K562 (cell line): ENCODE results near the gene MYO16. TPM values are rescaled to one million over a fixed set of nuclear protein-coding genes. Genes with fewer than 3 reads are reported as not detected.
A peak's percentile ranks its signal among the peaks of the same experiment; 100 is the strongest.

Source experiments
- ATF3 ChIP-seq, 2 experiments: fragments of 450-650 bp in 1 of 2; sonication (generic) in 1 of 2; formaldehyde crosslinking in 1 of 2; IDR thresholded peaks in 1 of 2; conservative IDR thresholded peaks in 1 of 2; 2 replicates each; pipeline versions ENCODE4 v1.6.1 to v1.8.1; 2016 to 2023; ENCODE audit warnings: mild to moderate bottlenecking in 2 of 2, moderate library complexity in 2 of 2, inconsistent platforms in 1 of 2, missing genetic modification reagents in 1 of 2
- CBFB ChIP-seq: sonication (generic); formaldehyde crosslinking; IDR thresholded peaks from 2 replicates; pipeline ENCODE4 v1.4.0; 2020; ENCODE audit warnings: mild to moderate bottlenecking, missing genetic modification reagents
- CHD4 ChIP-seq: fragments of 200-600 bp; sonication (generic); IDR thresholded peaks from 3 replicates; pipeline ENCODE4 v1.6.1; 2012; ENCODE audit warnings: low read depth, mild to moderate bottlenecking, mixed read lengths, low read length, inconsistent platforms; ENCODE audit not compliant: insufficient read depth, insufficient replicate concordance, poor library complexity, severe bottlenecking
- CTCF ChIP-seq, 3 experiments: IDR thresholded peaks in 2 of 3; conservative IDR thresholded peaks in 1 of 3; 2 replicates each; pipeline ENCODE4 v1.5.1; 2011 to 2012; ENCODE audit warnings: low read length in 3 of 3, mild to moderate bottlenecking in 3 of 3, control low read depth in 2 of 3, improper control_type of control experiment in 1 of 3, inconsistent platforms in 1 of 3, low read depth in 1 of 3, mixed read lengths in 1 of 3, moderate library complexity in 1 of 3; ENCODE audit not compliant: insufficient read depth in 2 of 3
- GATA2 ChIP-seq: sonication (generic); formaldehyde crosslinking; IDR thresholded peaks from 2 replicates; pipeline ENCODE4 v1.4.0; 2020; ENCODE audit warnings: mild to moderate bottlenecking, missing genetic modification reagents
- HDAC8 ChIP-seq: fragments of 450-650 bp; IDR thresholded peaks from 2 replicates; pipeline ENCODE4 v1.6.1; 2016; ENCODE audit warnings: mild to moderate bottlenecking, missing genetic modification characterization, moderate library complexity, missing compliant biosample characterization
- HMG20A ChIP-seq: fragments of 450-650 bp; formaldehyde crosslinking; conservative IDR thresholded peaks from 2 replicates; pipeline ENCODE4 v1.4.0; 2020; ENCODE audit warnings: mild to moderate bottlenecking, mixed read lengths
- ILF3 ChIP-seq: fragments of 450-650 bp; IDR thresholded peaks from 2 replicates; pipeline ENCODE4 v1.6.1; 2018; ENCODE audit warnings: antibody characterized with exemption, mild to moderate bottlenecking, moderate library complexity, borderline replicate concordance
- KLF13 ChIP-seq: fragments of 450-650 bp; IDR thresholded peaks from 2 replicates; pipeline ENCODE4 v1.6.1; 2016; ENCODE audit warnings: missing genetic modification characterization, low read depth, mild to moderate bottlenecking, missing compliant biosample characterization, moderate library complexity, borderline replicate concordance
- L3MBTL2 ChIP-seq: fragments of 450-650 bp; IDR thresholded peaks from 2 replicates; pipeline ENCODE4 v1.6.1; 2016; ENCODE audit warnings: mild to moderate bottlenecking, moderate library complexity
- MCM3 ChIP-seq: fragments of 450-650 bp; IDR thresholded peaks from 2 replicates; pipeline ENCODE4 v1.6.1; 2016
- MEF2A ChIP-seq: IDR thresholded peaks from 2 replicates; pipeline ENCODE4 v1.6.1; 2011; ENCODE audit warnings: low read depth, mild to moderate bottlenecking, low read length, moderate library complexity; ENCODE audit not compliant: control insufficient read depth
- MTA1 ChIP-seq: fragments of 450-650 bp; IDR thresholded peaks from 2 replicates; pipeline ENCODE4 v1.6.1; 2017; ENCODE audit warnings: borderline replicate concordance
- NFATC3 ChIP-seq: fragments of 450-650 bp; IDR thresholded peaks from 2 replicates; pipeline ENCODE4 v1.6.1; 2017; ENCODE audit warnings: mild to moderate bottlenecking
- NFXL1 ChIP-seq: fragments of 450-650 bp; formaldehyde crosslinking; IDR thresholded peaks from 2 replicates; pipeline ENCODE4 v1.4.0; 2021; ENCODE audit warnings: mild to moderate bottlenecking
- PRMT5 ChIP-seq: sonication (generic); formaldehyde crosslinking; IDR thresholded peaks from 2 replicates; pipeline ENCODE4 v1.5.0; 2020; ENCODE audit warnings: missing genetic modification reagents
- RBM17 ChIP-seq: fragments of 200-400 bp; formaldehyde crosslinking; IDR thresholded peaks from 2 replicates; pipeline ENCODE4 v1.6.1; 2017; ENCODE audit warnings: low read depth, mild to moderate bottlenecking, low read length, borderline replicate concordance
- RFX7 ChIP-seq: fragments of 250-450 bp; sonication (Bioruptor Pico); IDR thresholded peaks from 2 replicates; pipeline ENCODE4 v1.5.1; 2021; ENCODE audit warnings: mild to moderate bottlenecking
- TBL1XR1 ChIP-seq, 2 experiments: IDR thresholded peaks; 2 replicates each; pipeline ENCODE4 v1.6.1; 2012; ENCODE audit warnings: improper control_type of control experiment in 2 of 2, low read length in 2 of 2, mild to moderate bottlenecking in 1 of 2
- TFAM ChIP-seq: fragments of 250-450 bp; sonication (Bioruptor Pico); conservative IDR thresholded peaks from 2 replicates; pipeline ENCODE4 v1.5.0; 2021; ENCODE audit warnings: mild to moderate bottlenecking, moderate library complexity
- ZBED1 ChIP-seq: IDR thresholded peaks from 2 replicates; pipeline ENCODE4 v1.6.1; 2014
- ZNF274 ChIP-seq: IDR thresholded peaks from 2 replicates; pipeline ENCODE4 v1.6.1; 2011; ENCODE audit warnings: low read depth, mild to moderate bottlenecking, low read length, moderate library complexity, borderline replicate concordance
- ZNF280A ChIP-seq: fragments of 450-650 bp; IDR thresholded peaks from 2 replicates; pipeline ENCODE4 v1.6.1; 2018; ENCODE audit warnings: mild to moderate bottlenecking, low read depth; ENCODE audit not compliant: partially characterized antibody
- ZNF444 ChIP-seq: fragments of 250-450 bp; sonication (Bioruptor Pico); IDR thresholded peaks from 2 replicates; pipeline ENCODE4 v1.4.0; 2020; ENCODE audit warnings: mild to moderate bottlenecking, moderate library complexity
- ZNF589 ChIP-seq: fragments of 200-800 bp; sonication (Bioruptor generic); IDR thresholded peaks from 2 replicates; pipeline ENCODE4 v1.6.1; 2016; ENCODE audit warnings: low read depth, missing genetic modification characterization, missing compliant biosample characterization
- polyA plus RNA-seq, 8 experiments: library from polyadenylated mRNA; depleted of rRNA in 4 of 8; stranded (reverse) in 5 of 8; unstranded in 3 of 8; fragments of >200 nt; fragmentation: Nextera tagmentation in 2 of 8; fragmentation: Illumina TruSeq in 1 of 8; extraction: Ambion mirVana in 2 of 8; extraction: Trizol in 1 of 8; gene quantifications; 2 replicates each; pipeline versions ENCODE4 v1.2.1 to v1.2.3, GENCODE V29; 2011 to 2014; ENCODE audit warnings: inconsistent platforms in 1 of 8, missing spikeins in 1 of 8
- total RNA-seq, 7 experiments: library from RNA; depleted of rRNA in 6 of 7; stranded (reverse); fragments of >200 nt in 6 of 7; fragmentation: Illumina TruSeq in 2 of 7; extraction: Trizol in 2 of 7; gene quantifications; 2 replicates each; pipeline versions ENCODE4 v1.2.1 to v1.2.3, GENCODE V29; 2011 to 2021; ENCODE audit warnings: low replicate concordance in 1 of 7

Gene MYO16
- total and polyA plus RNA-seq, 9 of the 15 experiments (the other 6 are each of a cell fraction or from before 2014, with no cell fraction given), result 4.3 to 45.7 (median 12.1) TPM

- TF ChIP-seq ILF3 (no peak), MTA1 (no peak), ZBED1 (0 out of 2 replicates have a peak, but pooled peaks have one; percentile 37), ATF3 (IDR thresholded peaks at IDR 0.05) (peak; percentile 88), ATF3 (CRISPR knock-in tag; conservative IDR thresholded peaks at IDR 0.05) (no peak), HDAC8 (tag) (no peak), ZNF274 (no peak), CTCF (IDR thresholded peaks at IDR 0.05 in 2 of 3, conservative IDR thresholded peaks at IDR 0.05 in 1 of 3; ENCODE audit: insufficient read depth in 2 of 3, low read depth in 1 of 3, low read length in 3 of 3) (no peak), ZNF280A (no peak), HMG20A (CRISPR knock-in tag) (no peak), NFATC3 (no peak), NFXL1 (no peak), TBL1XR1 (IDR thresholded peaks at IDR 0.05; ENCODE audit: low read length in 2 of 2) (peak in 1 of 2 experiments; percentile 75; a peak in 2 of 4 replicates), KLF13 (tag) (no peak), ZNF444 (CRISPR knock-in tag) (no peak), TFAM (CRISPR knock-in tag) (no peak), PRMT5 (no peak), RBM17 (no peak), CHD4 (no peak), MEF2A (0 out of 2 replicates have a peak, but pooled peaks have one; percentile 18), L3MBTL2 (peak; percentile 84), RFX7 (CRISPR knock-in tag) (no peak), MCM3 (no peak), ZNF589 (CRISPR knock-in tag) (no peak), CBFB (CRISPR knock-in tag) (no peak), GATA2 (CRISPR knock-in tag) (peak; percentile 66)
Observed at GRCh38 chr13:108769213-108770070, 140.0 kb downstream of the MYO16 start (continued).
